Aorta (tissue), 5 donors: ENCODE measurements around the gene ANGPT4. TPM values are rescaled to one million over a fixed set of nuclear protein-coding genes. Genes with fewer than 3 reads are reported as not detected.
"Not testable (repeated sequence)": the region's sequence is repeated elsewhere in the genome, so short reads cannot be mapped to it uniquely, and the experiment has no call there.

Experiments used
- ATAC-seq: fragments of 200-7000 bp; cut with Tn5 transposase; one replicate; pipeline ENCODE4 v1.9.1; 2022; ENCODE audit warnings: moderate library complexity; ENCODE audit not compliant: low FRiP score
- DNase-seq, 2 donors: peaks; one replicate each; pipeline ENCODE4 v3.0.0-alpha.2; 2020
- H3K27ac ChIP-seq, 2 donors: one replicate each; pipeline ENCODE4 v1.5.1; 2013; ENCODE audit warnings: low read length in 2 of 2, mild to moderate bottlenecking in 2 of 2, moderate library complexity in 2 of 2, control low read depth in 1 of 2, inconsistent platforms in 1 of 2, low read depth in 1 of 2
- H3K27me3 ChIP-seq, 2 donors: one replicate each; pipeline ENCODE4 v1.6.1; 2013; ENCODE audit warnings: control low read depth in 1 of 2, low read length in 1 of 2, mild to moderate bottlenecking in 1 of 2, moderate library complexity in 1 of 2; ENCODE audit not compliant: insufficient read depth in 2 of 2, control insufficient read depth in 1 of 2
- H3K36me3 ChIP-seq, 2 donors: one replicate each; pipeline ENCODE4 v1.6.1; 2013; ENCODE audit warnings: control low read depth in 1 of 2, low read length in 1 of 2, mild to moderate bottlenecking in 1 of 2; ENCODE audit not compliant: insufficient read depth in 2 of 2, control insufficient read depth in 1 of 2
- H3K4me1 ChIP-seq, 2 donors: one replicate each; pipeline ENCODE4 v1.6.1; 2013; ENCODE audit warnings: low read length in 2 of 2, control low read depth in 1 of 2, mild to moderate bottlenecking in 1 of 2, moderate library complexity in 1 of 2; ENCODE audit not compliant: insufficient read depth in 2 of 2, control insufficient read depth in 1 of 2
- H3K4me3 ChIP-seq, 2 donors: one replicate each; pipeline ENCODE4 v1.5.1; 2013; ENCODE audit warnings: low read length in 2 of 2, control low read depth in 1 of 2, mild to moderate bottlenecking in 1 of 2
- H3K9me3 ChIP-seq: one replicate; pipeline ENCODE4 v1.6.1; 2013; ENCODE audit warnings: mild to moderate bottlenecking, low read length; ENCODE audit not compliant: control insufficient read depth
- WGBS, 2 donors: extraction: QIAGEN DNeasy Blood & Tissue Kit; methylation state at CpG; one replicate each; pipeline ENCODE4 v1.1.7; 2013; 5-methylcytosine and 5-hydroxymethylcytosine counted together
- intact Hi-C, 2 donors: fragments of 100-400 bp; cut with DNase I; formaldehyde crosslinking; loops; one replicate each; pipeline versions ENCODE4 v1.14.2 to v1.15.0; 2022
- polyA plus RNA-seq, 2 donors: library from polyadenylated mRNA; stranded (reverse); fragments of 200-250 nt; gene quantifications; one replicate each; pipeline ENCODE4 v1.2.3, GENCODE V29; 2013
- total RNA-seq, 2 donors: library from RNA; stranded (reverse); fragmentation: NEBNext Ultra II Directional; extraction: Animal tissue kit (Norgen Biotek cat#: 25700); gene quantifications; one replicate each; pipeline ENCODE4 v1.2.1, GENCODE V29; 2021
- donor health status: healthy with polysubstance abuse.
- donor health status: Bipolar disorder and iron deficiency.
- donor health status: DM: no; HTN: no; CAD: no.
- donor health status: DM: no; HTN: no; CAD: no.
- donor health status: DM: yes; HTN: yes; CAD: no.

The ANGPT4 gene
- total and polyA plus RNA-seq, 4 donors: 0.19 to 0.72 (median 0.33) TPM; not detected in 1

GRCh38 chr20:853406-853996 is 62.6 kb downstream of the ANGPT4 start:
- Histone ChIP-seq H3K4me3 (no peak overlapping the region), H3K27me3 (no peaks in the 10 kb centered on the region), H3K27ac (no peak overlapping the region), H3K4me1 (no peaks in the 10 kb centered on the region), H3K9me3 (no peaks in the 10 kb centered on the region), H3K36me3 (no peaks in the 10 kb centered on the region)
- 91 to 97% methylated on average over 4 of the region's 4 CpGs for WGBS, 2 donors
- intact Hi-C loops: no loop called here
- DNase-seq (peak in 1 of 2 donors; percentile 9), ATAC-seq (no peak)

DNA sequence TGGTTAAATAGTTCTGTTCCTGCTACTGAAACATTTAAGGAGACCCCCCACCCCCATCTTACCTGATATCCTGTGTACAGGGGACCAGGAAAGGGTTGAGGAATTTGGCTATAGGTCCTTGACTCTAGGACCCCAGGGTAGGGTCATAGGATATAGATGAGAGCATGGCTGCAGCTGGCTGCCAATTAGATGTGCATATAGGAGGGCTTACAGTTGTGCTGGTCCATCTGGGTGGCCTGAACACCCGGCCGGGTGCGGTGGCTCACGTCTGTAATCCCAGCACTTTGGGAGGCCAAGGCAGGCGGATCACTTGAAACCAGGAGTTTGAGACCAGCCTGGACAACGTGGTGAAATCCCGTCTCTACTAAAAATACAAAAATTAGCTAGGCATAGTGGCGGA is 67.4 kb downstream of the ANGPT4 start:
- H3K27ac ChIP-seq, ATAC-seq, H3K4me3 ChIP-seq, H3K27me3 ChIP-seq, DNase-seq, H3K4me1 ChIP-seq, H3K36me3 ChIP-seq, H3K9me3 ChIP-seq, intact Hi-C loops: not testable (repeated sequence)
- WGBS, 2 donors: 92 to 94% methylated on average over 8 of the region's 8 CpGs

- no peak overlapping the region for H3K4me3 ChIP-seq
- intact Hi-C loops: no loop called here
- H3K9me3 ChIP-seq: no peaks in the 10 kb centered on the region
- no peaks in the 10 kb centered on the region for H3K36me3 ChIP-seq
- H3K27ac ChIP-seq: no peak overlapping the region
- H3K27me3 ChIP-seq: no peaks in the 10 kb centered on the region
- ATAC-seq: no peak
- WGBS, 2 donors: 90 to 96% methylated on average over 5 of the region's 5 CpGs
- DNase-seq: peak in 1 of 2 donors; percentile 27
- H3K4me1 ChIP-seq: no peaks in the 10 kb centered on the region
Observed at GRCh38 chr20:848193-848592, 67.9 kb downstream of the ANGPT4 start.

DNA sequence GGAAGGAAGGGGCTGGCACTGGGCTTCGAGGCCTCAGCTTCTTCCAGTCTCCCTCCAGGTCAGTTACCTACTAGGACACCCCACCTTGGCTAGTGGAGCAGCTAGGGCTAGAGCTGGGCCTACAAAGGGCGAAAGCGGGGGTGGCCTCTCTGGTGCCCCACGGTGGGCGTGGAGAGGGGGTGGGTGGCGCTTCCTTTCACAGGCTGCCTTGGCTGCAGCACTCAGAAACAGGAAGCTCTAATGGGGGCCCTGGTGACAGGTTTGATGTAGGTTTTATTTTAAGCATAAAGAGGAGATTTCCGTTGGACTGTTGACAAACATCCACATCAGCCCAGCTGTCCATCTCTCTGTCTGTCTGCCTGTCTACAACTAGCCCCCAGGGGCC is 69.2 kb downstream of the ANGPT4 start:
- no peak overlapping the region for H3K4me3 ChIP-seq
- H3K9me3 ChIP-seq: no peaks in the 10 kb centered on the region
- DNase-seq (peak in 1 of 2 donors; percentile 59), ATAC-seq (no peak)
- intact Hi-C loops: no loop called here
- no peaks in the 10 kb centered on the region for H3K27me3 ChIP-seq
- H3K27ac ChIP-seq: no peak overlapping the region
- 88 to 89% methylated on average over 7 of the region's 7 CpGs for WGBS, 2 donors
- no peaks in the 10 kb centered on the region for H3K4me1 ChIP-seq
- no peaks in the 10 kb centered on the region for H3K36me3 ChIP-seq

- WGBS, 2 donors: 86 to 89% methylated on average over 11 of the region's 11 CpGs
- Histone ChIP-seq H3K9me3 (no peaks in the 10 kb centered on the region), H3K27me3 (no peaks in the 10 kb centered on the region), H3K4me3 (no peak overlapping the region), H3K4me1 (no peaks in the 10 kb centered on the region), H3K36me3 (no peaks in the 10 kb centered on the region), H3K27ac (no peak overlapping the region)
- peak; percentile 31 to 64 for DNase-seq
- intact Hi-C loops: no loop called here
- no peak for ATAC-seq
Observed at GRCh38 chr20:845941-846893, 69.9 kb downstream of the ANGPT4 start.

- Histone ChIP-seq H3K4me3 (no peak overlapping the region), H3K4me1 (no peaks in the 10 kb centered on the region), H3K27ac (no peak overlapping the region), H3K27me3 (no peaks in the 10 kb centered on the region), H3K9me3 (no peaks in the 10 kb centered on the region), H3K36me3 (no peaks in the 10 kb centered on the region)
- intact Hi-C loops: no loop called here
- peak in 1 of 2 donors; percentile 66 for DNase-seq
- WGBS, 2 donors: 79 to 82% methylated on average over 48 to 50 of the region's 50 CpGs
- ATAC-seq: no peak
Observed at GRCh38 chr20:845226-845868, 70.8 kb downstream of the ANGPT4 start.

- peak; percentile 92 for ATAC-seq
- intact Hi-C loops: no loop called here
Observed at GRCh38 chr20:844473-845225, 71.5 kb downstream of the ANGPT4 start.

DNA sequence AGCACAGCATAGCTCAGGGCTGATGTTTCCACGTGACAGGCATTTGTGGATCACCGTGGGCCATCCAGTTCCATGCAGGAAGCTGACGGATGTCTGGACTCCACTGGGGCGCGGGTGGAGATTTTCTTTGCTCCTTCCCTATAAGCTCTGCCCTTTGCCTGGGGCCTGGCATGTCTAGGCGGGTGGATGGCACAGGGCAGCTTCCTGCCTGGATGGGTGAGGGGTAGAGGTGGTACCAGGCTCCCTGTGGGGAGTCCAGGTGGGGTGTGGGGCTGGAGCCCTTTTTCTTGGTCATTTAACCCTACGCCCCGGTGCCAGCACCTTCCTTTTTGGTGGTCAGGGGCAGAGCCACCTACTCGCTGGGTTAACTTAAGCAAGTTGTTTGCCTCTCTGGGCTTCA is 72.2 kb downstream of the ANGPT4 start:
- Histone ChIP-seq H3K4me1 (no peaks in the 10 kb centered on the region), H3K27ac (no peak overlapping the region), H3K36me3 (no peaks in the 10 kb centered on the region), H3K4me3 (no peak overlapping the region), H3K27me3 (no peaks in the 10 kb centered on the region), H3K9me3 (no peaks in the 10 kb centered on the region)
- 85 to 90% methylated on average over 9 of the region's 9 CpGs for WGBS, 2 donors
- intact Hi-C loops: no loop called here
- peak; percentile 3 for ATAC-seq
- peak in 1 of 2 donors; percentile 39 for DNase-seq

More at GRCh38 chr20:844473-845225, 71.5 kb downstream of the ANGPT4 start:
- H3K9me3 ChIP-seq: no peaks in the 10 kb centered on the region
- no peak overlapping the region for H3K27ac ChIP-seq
- DNase-seq: peak; percentile 95
- no peaks in the 10 kb centered on the region for H3K27me3 ChIP-seq
- peak overlapping the region in 1 of 2 donors; percentile 22 for H3K4me3 ChIP-seq
- no peaks in the 10 kb centered on the region for H3K36me3 ChIP-seq
- WGBS, 2 donors: 18 to 22% methylated on average over 47 of the region's 47 CpGs
- no peaks in the 10 kb centered on the region for H3K4me1 ChIP-seq
